ENCODE results near the gene FIBP. TPM values are rescaled to one million over a fixed set of nuclear protein-coding genes. Genes with fewer than 3 reads are reported as not detected.

FIBP gene
- total RNA-seq, 1 experiment from 2014 or later: 106 TPM

DNA sequence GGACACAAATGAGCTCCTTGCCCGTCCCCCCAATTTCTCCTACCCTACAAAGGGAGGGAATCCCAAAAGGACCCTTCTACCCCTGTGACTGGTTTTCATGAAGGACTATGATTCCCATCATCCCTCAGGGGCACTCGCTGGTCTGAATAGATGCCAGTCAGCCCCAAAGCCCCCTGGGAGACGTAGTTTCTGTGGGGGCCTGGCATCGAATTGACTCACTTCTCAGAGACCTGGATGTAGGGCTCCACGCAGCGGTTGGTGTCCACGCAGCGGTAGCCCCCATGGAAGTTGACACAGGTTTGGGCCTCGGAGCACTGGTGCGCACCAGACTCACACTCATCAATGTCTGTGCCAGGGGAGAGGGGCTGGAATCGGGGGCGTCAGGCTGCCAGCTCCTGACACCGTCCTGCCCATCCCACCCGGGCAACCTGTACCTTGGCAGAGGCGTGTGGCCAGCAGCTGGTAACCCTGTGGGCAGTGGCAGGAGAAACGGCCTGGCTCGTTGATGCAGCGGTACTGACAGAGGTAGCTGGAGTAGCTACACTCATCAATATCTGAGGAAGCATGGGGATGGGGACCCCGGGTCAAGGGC lies 20.1 kb downstream of the FIBP start:
- H3K9me3 ChIP-seq: no peaks in the 10 kb centered on the region
- peaks cover 82% of the 10 kb centered on the region for H3K36me3 ChIP-seq
- H3K27me3 ChIP-seq: no peaks in the 10 kb centered on the region
- H3K4me3 ChIP-seq: no peak overlapping the region
- DNase-seq: no peak

DNA sequence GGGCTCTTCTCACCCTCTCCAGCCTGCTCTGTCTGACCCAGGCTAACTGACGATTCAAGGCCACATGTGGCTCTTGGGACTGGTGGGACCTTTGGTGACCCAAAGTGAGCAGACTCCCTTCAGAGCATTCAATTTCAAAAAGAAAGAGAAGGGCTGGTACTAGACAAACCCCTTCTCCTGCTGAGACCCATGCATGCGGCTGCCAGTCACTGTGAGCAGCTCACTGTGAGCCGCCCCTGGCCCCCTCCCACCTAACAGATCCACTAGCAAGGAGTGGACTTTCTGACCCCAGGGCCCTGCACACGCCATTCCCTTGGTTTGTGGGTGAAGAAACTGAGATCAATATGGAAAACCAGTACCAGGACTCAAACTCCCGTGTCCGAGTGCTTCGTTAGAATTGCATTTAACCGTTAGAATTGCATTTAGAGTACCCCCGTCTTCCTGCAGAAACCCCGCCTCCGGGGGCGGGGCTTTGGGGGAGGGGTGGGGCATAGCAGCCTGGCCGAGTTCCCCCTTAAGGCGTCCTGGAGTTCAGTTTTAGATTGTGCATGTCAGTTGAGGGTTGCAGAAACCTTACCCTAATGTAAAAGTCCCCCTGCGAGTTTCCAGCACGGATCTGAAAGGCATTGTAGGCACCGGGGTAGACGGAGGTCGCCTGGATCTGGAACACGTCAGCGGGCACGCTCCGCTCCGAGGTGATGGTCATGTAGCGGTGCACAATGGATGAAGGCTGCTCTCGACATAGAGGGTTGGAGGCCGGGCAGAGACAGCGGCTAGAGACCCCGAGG lies 20.8 kb downstream of the FIBP start:
- Histone ChIP-seq H3K36me3 (peaks cover 89% of the 10 kb centered on the region), H3K9me3 (no peaks in the 10 kb centered on the region), H3K27me3 (no peaks in the 10 kb centered on the region), H3K4me3 (no peak overlapping the region)
- DNase-seq: no peak

DNA sequence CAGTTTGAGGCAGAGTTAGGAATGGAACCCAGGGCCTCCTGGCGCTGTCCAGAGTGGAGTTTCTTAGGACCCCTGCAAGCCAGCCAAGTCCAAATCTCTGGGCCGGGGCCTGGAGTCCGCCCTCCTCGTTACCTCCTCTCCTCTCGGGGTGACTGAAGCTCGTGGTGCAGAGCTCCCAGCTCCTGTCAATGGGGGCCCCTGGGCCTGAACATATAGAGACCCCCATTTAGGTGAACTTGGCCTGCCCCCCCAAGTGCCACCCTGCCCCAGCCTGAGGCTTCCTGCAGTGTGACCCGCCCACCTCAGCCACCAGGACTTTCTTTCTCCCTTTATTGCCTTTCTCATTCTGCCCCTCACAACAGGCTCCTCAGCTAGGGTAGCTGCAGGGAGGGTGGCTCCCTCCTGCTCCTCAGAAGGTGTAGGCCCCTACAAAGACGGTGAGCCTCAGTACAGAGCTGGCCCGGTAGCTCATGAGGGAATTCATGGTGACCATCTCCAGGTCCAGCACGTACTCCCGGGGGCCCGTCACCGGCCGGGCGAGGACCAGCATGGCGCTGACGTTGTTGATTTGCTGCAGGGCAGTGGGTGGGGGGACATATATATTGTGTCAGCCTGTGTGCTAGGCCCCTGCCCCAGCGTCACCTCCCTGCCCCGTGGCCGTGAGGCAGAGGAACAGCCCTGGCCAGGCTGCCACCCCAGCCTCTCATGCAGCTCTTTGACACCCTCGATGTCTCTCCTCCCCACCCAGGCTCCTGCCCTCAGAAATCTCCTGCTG lies 21.6 kb downstream of the FIBP start:
- no peaks in the 10 kb centered on the region for H3K27me3 ChIP-seq
- no peaks in the 10 kb centered on the region for H3K9me3 ChIP-seq
- DNase-seq: no peak
- no peak overlapping the region for H3K4me3 ChIP-seq
- H3K36me3 ChIP-seq: peaks cover 93% of the 10 kb centered on the region

DNA sequence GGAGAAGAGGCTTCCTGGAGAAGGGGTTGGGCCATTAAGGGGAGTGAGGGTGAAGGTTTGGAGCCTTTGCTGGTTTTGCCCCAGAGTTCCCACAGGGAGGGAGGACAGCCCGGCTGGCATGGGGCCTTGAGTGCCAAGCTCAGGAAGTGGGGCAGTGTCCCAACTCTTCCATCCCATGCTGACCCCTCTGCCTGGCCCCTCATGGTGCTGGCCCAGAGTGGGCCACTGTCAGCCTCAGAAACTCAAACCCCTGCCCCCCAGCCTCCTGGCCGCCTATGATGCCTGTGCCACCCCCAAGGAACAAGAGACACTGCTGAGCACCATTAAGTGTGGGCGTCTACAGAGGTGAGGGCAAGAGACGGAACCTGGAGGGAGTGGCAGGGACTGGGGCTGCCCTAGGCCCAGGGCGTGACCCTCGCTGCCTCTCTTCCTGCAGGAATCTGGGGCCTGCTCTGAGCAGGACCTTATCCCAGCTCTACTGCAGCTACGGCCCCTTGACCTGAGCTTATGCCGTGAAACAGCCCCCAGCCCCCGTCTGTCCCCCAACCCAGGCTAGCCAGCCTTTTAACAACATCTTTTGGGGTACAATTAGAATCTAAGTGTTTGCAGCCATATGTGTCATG lies 22.6 kb downstream of the FIBP start:
- DNase-seq: no peak
- Histone ChIP-seq H3K27me3 (no peaks in the 10 kb centered on the region), H3K4me3 (no peak overlapping the region), H3K9me3 (no peaks in the 10 kb centered on the region), H3K36me3 (peaks cover 88% of the 10 kb centered on the region)

DNA sequence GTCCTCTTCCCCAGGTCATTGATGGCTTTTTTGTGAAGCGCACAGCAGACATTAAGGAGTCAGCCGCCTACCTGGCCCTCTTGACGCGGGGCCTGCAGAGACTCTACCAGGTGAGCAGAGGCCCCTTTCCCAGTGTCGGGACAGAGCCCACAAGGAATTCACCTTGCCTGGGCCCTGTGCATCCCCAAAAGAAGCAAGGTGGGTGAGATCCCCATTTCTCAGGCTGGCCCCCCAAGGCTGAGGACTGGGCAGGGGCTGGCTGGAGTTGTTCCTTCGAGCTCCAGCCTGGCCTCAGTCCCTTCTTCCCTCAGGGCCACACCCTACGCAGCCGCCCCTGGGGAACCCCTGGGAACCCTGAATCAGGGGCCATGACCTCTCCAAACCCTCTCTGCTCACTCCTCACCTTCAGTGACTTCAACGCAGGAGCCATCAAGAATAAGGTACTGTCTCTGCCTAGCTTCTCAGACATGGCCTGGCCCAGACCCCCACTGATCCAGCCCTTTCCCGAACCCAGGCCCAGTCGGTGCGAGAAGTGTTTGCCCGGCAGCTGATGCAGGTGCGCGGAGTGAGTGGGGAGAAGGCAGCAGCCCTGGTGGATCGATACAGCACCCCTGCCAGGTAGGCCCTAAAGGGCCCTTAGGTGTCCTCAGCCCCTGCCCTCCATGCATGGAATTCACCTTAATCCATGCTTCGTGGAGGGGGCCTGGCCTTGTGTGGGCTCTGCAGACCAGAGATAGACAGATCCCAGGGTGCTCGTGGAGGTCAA lies 23.4 kb downstream of the FIBP start:
- Histone ChIP-seq H3K4me3 (no peak overlapping the region), H3K36me3 (peaks cover 83% of the 10 kb centered on the region), H3K27me3 (no peaks in the 10 kb centered on the region), H3K9me3 (no peaks in the 10 kb centered on the region)
- DNase-seq: no peak

DNA sequence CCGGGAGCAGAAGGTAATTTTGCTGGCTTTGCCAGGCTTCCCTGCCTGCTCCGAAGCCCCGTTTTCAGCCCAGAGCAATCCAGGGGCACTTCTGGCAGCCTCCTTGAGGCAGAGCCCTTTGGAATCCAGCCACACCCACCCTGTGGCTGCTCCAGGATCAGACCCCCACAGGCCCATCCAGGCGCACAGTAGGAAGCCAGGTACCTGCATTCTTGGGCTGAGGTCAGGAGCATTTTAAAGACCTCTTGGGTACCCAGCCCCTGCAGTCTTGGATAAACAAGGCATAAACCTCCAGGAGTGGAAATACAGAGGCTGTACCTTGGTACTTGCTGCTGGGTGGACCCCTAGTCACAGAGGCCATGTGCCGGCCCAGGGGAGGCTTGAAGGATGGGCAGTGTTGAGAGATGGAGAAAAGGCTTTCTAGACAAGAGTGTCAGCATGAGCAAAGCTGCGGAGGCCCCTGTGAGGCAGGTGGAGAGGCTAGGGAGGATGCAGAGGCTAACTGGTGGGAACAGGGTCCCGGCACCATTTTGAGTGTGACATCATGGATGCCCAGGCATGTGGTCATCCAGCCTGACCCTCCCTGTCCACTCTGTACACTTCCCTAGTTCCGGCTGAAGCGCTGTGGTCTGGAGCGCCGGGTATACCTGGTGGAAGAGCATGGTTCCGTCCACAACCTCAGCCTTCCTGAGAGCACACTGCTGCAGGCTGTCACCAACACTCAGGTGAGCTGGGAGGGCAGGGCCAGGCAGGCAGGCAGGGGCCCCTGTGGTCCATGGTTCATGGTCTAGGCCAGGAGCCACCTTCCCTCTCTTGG lies 24.2 kb downstream of the FIBP start:
- no peaks in the 10 kb centered on the region for H3K27me3 ChIP-seq
- no peak overlapping the region for H3K4me3 ChIP-seq
- DNase-seq: no peak
- peaks cover 76% of the 10 kb centered on the region for H3K36me3 ChIP-seq
- H3K9me3 ChIP-seq: no peaks in the 10 kb centered on the region

DNA sequence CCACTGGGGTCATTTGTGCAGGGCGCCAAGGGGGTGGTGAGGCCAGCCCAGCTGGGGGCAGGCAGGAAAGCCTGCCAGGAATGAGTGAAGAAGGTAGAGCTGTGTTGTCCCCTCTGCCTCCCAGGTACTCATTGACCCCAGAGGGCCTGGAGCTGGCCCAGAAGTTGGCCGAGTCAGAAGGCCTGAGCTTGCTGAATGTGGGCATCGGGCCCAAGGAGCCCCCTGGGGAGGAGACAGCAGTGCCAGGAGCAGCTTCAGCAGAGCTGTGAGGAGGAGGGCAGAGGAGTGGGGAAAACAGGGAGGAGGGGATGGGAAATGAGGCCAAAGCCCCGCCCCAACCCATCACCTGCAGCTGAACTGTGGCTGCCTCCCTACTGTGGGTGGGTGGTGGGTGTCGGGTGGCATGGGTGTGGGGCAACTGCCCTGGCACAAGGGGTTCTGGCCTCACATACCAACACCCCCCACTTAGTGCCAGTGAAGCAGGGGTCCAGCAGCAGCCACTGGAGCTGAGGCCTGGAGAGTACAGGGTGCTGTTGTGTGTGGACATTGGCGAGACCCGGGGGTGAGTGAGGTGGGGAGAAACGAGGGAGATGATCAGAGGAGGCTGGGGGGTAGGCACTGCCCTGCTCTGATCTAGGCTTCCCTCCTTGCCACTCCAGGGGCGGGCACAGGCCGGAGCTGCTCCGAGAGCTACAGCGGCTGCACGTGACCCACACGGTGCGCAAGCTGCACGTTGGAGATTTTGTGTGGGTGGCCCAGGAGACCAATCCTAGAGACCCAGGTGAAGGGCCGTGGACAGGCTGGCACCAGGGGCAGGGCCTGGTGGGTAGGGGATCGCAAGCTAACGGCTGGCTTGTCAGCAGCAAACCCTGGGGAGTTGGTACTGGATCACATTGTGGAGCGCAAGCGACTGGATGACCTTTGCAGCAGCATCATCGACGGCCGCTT lies 25.1 kb downstream of the FIBP start:
- H3K27me3 ChIP-seq: no peaks in the 10 kb centered on the region
- H3K36me3 ChIP-seq: peaks cover 68% of the 10 kb centered on the region
- peak; percentile 49 for DNase-seq
- no peaks in the 10 kb centered on the region for H3K9me3 ChIP-seq
- H3K4me3 ChIP-seq: no peak overlapping the region

DNA sequence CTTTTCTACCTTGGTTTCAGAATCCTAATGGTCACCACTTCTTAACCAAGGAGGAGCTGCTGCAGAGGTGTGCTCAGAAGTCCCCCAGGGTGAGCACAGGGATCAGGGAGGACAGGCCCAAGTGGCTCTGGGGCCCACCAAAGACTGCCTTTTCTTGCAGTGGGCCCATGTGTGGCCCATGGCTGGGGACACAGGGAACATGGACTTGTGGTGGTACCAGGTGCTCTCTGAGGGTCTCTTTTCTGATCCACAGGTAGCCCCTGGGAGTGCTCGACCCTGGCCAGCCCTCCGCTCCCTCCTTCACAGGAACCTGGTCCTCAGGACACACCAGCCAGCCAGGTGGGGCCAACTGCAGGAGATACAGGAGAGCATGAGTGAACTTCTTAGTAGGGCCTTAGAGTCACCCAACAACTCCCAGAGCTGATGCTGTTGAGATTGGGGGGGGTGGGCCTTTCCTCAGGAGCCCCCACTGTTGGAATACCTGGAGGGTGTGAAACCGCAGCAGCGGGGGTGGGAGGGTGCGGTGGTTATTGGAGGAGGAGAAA lies 26.0 kb downstream of the FIBP start:
- H3K4me3 ChIP-seq: no peak overlapping the region; the same call in 1 of the 2 replicates
- no peak for DNase-seq
- peaks cover 64% of the 10 kb centered on the region for H3K36me3 ChIP-seq
- H3K9me3 ChIP-seq: no peaks in the 10 kb centered on the region
- H3K27me3 ChIP-seq: no peaks in the 10 kb centered on the region

DNA sequence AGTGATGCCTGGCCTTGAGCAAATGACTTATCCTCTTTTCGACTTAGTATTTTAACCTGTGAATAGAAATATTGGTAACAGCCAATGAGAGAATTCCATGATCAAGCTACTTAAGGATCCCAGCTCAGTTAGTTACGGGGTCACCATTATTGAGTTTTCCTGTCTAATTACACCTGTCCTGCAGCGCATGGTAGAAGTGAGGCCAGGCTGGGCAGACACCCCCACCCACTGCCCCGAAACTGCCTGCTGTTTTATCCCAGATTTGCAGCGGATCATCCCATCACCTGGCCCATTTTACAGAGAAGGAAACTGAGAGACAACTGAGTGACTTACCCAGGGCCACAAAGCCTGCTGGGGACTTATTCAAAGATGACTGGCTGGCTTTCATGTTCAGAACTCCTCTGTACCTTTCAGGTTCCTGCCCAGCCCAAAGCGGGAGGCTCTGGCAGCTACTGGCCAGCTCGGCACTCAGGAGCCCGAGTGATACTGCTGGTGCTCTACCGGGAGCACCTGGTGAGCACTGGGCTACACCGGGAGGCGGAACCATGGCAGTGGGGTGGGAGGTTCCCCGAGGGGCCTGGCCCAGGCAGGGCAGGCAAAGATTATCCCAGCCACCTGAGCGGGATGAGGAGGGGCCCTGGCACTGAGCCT lies 26.6 kb downstream of the FIBP start:
- no peak for DNase-seq
- H3K9me3 ChIP-seq: no peaks in the 10 kb centered on the region
- peak overlapping the region; percentile 90 for H3K4me3 ChIP-seq
- no peaks in the 10 kb centered on the region for H3K27me3 ChIP-seq
- H3K36me3 ChIP-seq: peaks cover 64% of the 10 kb centered on the region

DNA sequence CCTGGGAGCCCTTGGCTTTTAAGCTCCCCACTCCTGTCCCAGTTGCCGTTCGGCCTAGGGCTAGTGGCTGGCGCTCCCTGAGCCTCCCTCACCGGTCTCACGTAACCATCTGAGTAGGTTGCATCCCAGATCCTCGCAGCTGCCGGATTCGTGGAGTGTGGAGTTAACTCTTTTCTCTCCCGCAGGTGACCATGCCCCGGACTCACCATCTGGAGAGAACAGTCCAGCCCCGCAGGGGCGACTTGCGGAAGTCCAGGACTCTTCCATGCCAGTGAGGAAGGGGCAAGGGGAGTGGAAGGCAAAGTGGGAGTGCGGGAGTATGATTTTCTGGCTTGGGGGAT lies 27.1 kb downstream of the FIBP start:
- Histone ChIP-seq H3K27me3 (no peaks in the 10 kb centered on the region), H3K36me3 (peaks cover 64% of the 10 kb centered on the region), H3K4me3 (peak overlapping the region; percentile 90), H3K9me3 (no peaks in the 10 kb centered on the region)
- no peak for DNase-seq

DNA sequence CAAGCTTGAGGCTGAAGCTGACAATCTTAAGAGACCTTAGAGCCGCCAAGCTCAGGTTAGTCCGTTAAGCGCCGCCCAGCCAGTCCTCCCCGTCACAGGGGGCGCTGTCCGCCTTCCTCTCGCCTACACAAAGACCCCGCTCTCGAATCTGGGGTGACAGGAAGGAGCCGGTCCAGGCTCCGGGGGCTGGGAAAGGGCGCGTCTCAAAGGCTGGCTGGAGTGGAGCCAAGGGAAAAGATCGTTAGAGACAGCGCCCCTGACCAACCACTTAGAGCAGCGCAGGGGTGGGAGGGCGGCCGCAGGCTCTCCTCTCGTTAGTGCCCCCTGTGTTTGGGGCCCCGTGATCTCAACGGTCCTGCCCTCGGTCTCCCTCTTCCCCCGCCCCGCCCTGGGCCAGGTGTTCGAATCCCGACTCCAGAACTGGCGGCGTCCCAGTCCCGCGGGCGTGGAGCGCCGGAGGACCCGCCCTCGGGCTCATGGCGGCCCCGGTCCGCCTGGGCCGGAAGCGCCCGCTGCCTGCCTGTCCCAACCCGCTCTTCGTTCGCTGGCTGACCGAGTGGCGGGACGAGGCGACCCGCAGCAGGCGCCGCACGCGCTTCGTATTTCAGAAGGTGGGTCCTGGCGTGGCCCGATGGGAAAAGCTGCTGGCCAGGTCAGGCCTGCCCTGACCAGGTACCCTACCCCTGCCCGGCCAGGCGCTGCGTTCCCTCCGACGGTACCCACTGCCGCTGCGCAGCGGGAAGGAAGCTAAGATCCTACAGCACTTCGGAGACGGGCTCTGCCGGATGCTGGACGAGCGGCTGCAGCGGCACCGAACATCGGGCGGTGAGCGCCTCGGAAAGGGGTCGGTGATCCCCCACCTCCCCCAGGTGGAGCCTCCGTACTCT lies 27.8 kb downstream of the FIBP start, which contains the start of gene MUS81:
MUS81 (plus strand) TSS at position 156 of the 887 bp plus-strand sequence; CDS start at position 477, 321 bp downstream.
- peak; percentile 97 for DNase-seq
- Histone ChIP-seq H3K27me3 (no peaks in the 10 kb centered on the region), H3K36me3 (peaks cover 64% of the 10 kb centered on the region), H3K4me3 (peak within 1 kb of the TSS; percentile 90), H3K9me3 (no peaks in the 10 kb centered on the region)

DNA sequence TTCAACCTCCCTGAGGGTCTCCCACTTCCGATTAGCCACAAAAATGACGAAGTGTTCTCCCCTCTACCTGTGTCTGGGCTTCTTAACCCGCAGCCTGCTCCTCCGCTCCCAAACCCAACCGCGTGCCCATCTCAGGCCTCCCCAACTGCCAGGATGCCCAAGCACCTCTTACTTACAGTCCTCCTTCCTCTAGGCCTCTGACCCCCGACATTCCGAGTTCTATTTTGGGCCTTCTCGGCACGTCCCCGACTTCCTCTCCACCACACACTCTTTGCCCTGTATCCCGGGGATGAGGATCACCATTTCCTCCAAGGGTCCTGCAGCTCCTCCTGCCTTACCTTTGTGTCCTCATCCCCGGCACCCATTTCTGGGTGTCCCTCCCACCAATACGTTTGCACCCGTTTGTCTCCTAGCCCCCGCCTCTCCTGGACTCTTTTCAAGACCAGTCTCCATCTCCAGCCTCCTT lies 28.4 kb downstream of the FIBP start:
- peak overlapping the region; percentile 90 for H3K4me3 ChIP-seq
- H3K9me3 ChIP-seq: no peaks in the 10 kb centered on the region
- peaks cover 64% of the 10 kb centered on the region for H3K36me3 ChIP-seq
- DNase-seq: no peak
- no peaks in the 10 kb centered on the region for H3K27me3 ChIP-seq

Data from MG63 (cell line).